ENCODE measurements around the gene LINC01488. TPM values are rescaled to one million over a fixed set of nuclear protein-coding genes. Genes with fewer than 3 reads are reported as not detected.

LINC01488 gene
- total and polyA plus RNA-seq, 2 experiments from 2014 or later = not detected

- TF ChIP-seq CREB1 (CRISPR knock-in tag; IDR thresholded peaks at IDR 0.05; ENCODE audit: low read depth) (no peak), ZNF114 (CRISPR knock-in tag; IDR thresholded peaks at IDR 0.05) (no peak), NANOG (IDR thresholded peaks at IDR 0.05; ENCODE audit: borderline replicate concordance) (no peak), POLR2AphosphoS5 (IDR thresholded peaks at IDR 0.05; ENCODE audit: low read depth) (no peak), STAT1 (IDR thresholded peaks at IDR 0.05; ENCODE audit: unreplicated experiment) (no peak), EZH2phosphoT487 (IDR thresholded peaks at IDR 0.05; ENCODE audit: unreplicated experiment) (no peak), ETS1 (IDR thresholded peaks at IDR 0.05) (no peak), ZNF462 (CRISPR knock-in tag; IDR thresholded peaks at IDR 0.05) (no peak)
Measured at GRCh38 chr11:69496202-69496557, 14.7 kb downstream of the LINC01488 start (continued).

- Histone ChIP-seq H3F3A (replicated peaks; ENCODE audit: low read depth) (no peaks in the 10 kb centered on the region), H3K79me2 (replicated peaks; ENCODE audit: insufficient read depth) (no peaks in the 10 kb centered on the region), H3K27me3 (ENCODE audit: insufficient read depth) (no peaks in the 10 kb centered on the region), H3K27ac (ENCODE audit: low read depth) (no peak overlapping the region), H3K4me3 (no peak overlapping the region), H3K9me2 (ENCODE audit: insufficient read depth) (no peaks in the 10 kb centered on the region), H4K20me1 (replicated peaks; ENCODE audit: insufficient read depth) (no peaks in the 10 kb centered on the region), H2AFZ (no peak overlapping the region), H3K4me2 (no peak overlapping the region), H3K36me3 (ENCODE audit: insufficient read depth) (no peaks in the 10 kb centered on the region), H3K4me1 (ENCODE audit: insufficient read depth) (no peaks in the 10 kb centered on the region)
- ATAC-seq (no peak), DNase-seq (ENCODE audit: low spot score) (no peak)
- no peaks in the 10 kb centered on the region; the same call in 2 of the 3 replicates for H3K4me1 Mint-ChIP-seq
- H3K9me3 Mint-ChIP-seq = no peaks in the 10 kb centered on the region
- peaks cover 8% of the 10 kb centered on the region for H3K27me3 Mint-ChIP-seq (ENCODE audit: insufficient read depth, low read depth, poor library complexity)
- no peaks in the 10 kb centered on the region for H3K36me3 Mint-ChIP-seq (ENCODE audit: low read depth)
- no peak overlapping the region for H3K27ac Mint-ChIP-seq
- H3K4me3 Mint-ChIP-seq = no peak overlapping the region
- TF ChIP-seq CTCF (conservative IDR thresholded peaks at IDR 0.05; ENCODE audit: low read depth in 2 of 2) (no peak), ZNF331 (CRISPR knock-in tag; IDR thresholded peaks at IDR 0.05; ENCODE audit: low read depth) (no peak), REST (IDR thresholded peaks at IDR 0.05; ENCODE audit: unreplicated experiment) (no peak), STAT1 (IDR thresholded peaks at IDR 0.05; ENCODE audit: unreplicated experiment) (no peak), POLR2AphosphoS5 (IDR thresholded peaks at IDR 0.05; ENCODE audit: low read depth) (no peak), ETS1 (IDR thresholded peaks at IDR 0.05) (no peak)
Measured at GRCh38 chr11:69496631-69497220, 15.3 kb downstream of the LINC01488 start.
